Activated CD8-positive, alpha-beta T cell treated with anti-CD3 and anti-CD28 coated beads for 36 hours (primary cell): ENCODE results near the gene SNX15. TPM values are rescaled to one million over a fixed set of nuclear protein-coding genes. Genes with fewer than 3 reads are reported as not detected.

Experiments
- ATAC-seq: fragments of 200-7000 bp; cut with Tn5 transposase; one replicate; pipeline ENCODE4 v1.10.0; 2021; ENCODE audit warnings: mild to moderate bottlenecking, moderate library complexity
- CTCF ChIA-PET: fragments of 350-600 bp; sonication (Branson Sonifier 250); formaldehyde crosslinking; loops from one replicate; lab custom pipeline; 2021; ENCODE audit warnings: antibody characterized with exemption; lab: Charles Lee
- POLR2A ChIA-PET: fragments of 350-600 bp; sonication (Branson Sonifier 250); formaldehyde crosslinking; loops from one replicate; lab custom pipeline; 2021; ENCODE audit warnings: antibody characterized with exemption; lab: Charles Lee
- DNase-seq: peaks from one replicate; pipeline ENCODE4 v3.0.0-alpha.2; 2020
- H3K27ac Mint-ChIP-seq: one replicate; pipeline ENCODE4 v1.8.0; 2021; ENCODE audit warnings: mild to moderate bottlenecking, mixed read lengths
- H3K27me3 Mint-ChIP-seq: one replicate; pipeline ENCODE4 v1.8.0; 2021; ENCODE audit warnings: mixed read lengths
- H3K36me3 Mint-ChIP-seq: one replicate; pipeline ENCODE4 v1.8.0; 2021; ENCODE audit warnings: low read depth, mixed read lengths
- H3K4me1 Mint-ChIP-seq: one replicate; pipeline ENCODE4 v1.8.0; 2021; ENCODE audit warnings: low read depth, mixed read lengths
- H3K4me3 Mint-ChIP-seq: one replicate; pipeline ENCODE4 v1.8.0; 2021; ENCODE audit warnings: mild to moderate bottlenecking, moderate library complexity, mixed read lengths
- H3K9me3 Mint-ChIP-seq: one replicate; pipeline ENCODE4 v1.8.0; 2021; ENCODE audit warnings: mixed read lengths
- intact Hi-C: fragments of 100-400 bp; cut with micrococcal nuclease; formaldehyde crosslinking; loops from one replicate; pipeline ENCODE4 v1.10.0; 2022
- total RNA-seq, 2 experiments: library from RNA; stranded (reverse); gene quantifications; one replicate each; pipeline ENCODE4 v1.2.3, GENCODE V29; 2021
- TF ChIP-seq, protein P1 (sequence below): fragments of 200-600 bp; IDR thresholded peaks from one replicate; pipeline ENCODE4 v1.8.0; 2022; ENCODE audit warnings: antibody characterized with exemption, mild to moderate bottlenecking

Gene SNX15
- total RNA-seq, 2 experiments from 2014 or later = 4.7 to 5.7 TPM

DNA sequence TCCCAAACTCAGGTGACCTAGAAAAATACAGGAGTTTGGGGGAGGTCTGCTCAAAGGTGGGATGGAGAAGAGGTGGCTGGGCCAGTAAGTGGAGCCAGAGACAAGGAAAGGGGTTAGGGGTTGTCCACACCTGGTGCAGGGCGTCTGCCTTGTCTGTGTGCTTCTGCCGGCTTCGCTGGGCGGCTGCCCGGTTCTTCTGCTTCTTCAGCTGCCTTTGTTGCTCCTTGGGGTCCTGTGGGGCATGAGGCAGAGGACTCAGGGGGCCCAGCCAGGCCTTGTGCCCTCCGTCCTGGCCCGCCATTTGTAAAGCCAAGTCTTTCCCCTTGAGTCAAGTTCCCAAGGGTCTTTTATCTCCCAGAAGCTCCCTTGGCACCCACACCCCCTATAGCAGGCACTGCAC lies 32.9 kb upstream of the SNX15 start:
- no peak overlapping the region for H3K4me3 Mint-ChIP-seq
- ATAC-seq (no peak), DNase-seq (no peak)
- H3K4me1 Mint-ChIP-seq = peaks cover 20% of the 10 kb centered on the region
- H3K27me3 Mint-ChIP-seq = peaks cover 7% of the 10 kb centered on the region
- intact Hi-C loops = no loop called here
- TF ChIP-seq, protein P1, sequence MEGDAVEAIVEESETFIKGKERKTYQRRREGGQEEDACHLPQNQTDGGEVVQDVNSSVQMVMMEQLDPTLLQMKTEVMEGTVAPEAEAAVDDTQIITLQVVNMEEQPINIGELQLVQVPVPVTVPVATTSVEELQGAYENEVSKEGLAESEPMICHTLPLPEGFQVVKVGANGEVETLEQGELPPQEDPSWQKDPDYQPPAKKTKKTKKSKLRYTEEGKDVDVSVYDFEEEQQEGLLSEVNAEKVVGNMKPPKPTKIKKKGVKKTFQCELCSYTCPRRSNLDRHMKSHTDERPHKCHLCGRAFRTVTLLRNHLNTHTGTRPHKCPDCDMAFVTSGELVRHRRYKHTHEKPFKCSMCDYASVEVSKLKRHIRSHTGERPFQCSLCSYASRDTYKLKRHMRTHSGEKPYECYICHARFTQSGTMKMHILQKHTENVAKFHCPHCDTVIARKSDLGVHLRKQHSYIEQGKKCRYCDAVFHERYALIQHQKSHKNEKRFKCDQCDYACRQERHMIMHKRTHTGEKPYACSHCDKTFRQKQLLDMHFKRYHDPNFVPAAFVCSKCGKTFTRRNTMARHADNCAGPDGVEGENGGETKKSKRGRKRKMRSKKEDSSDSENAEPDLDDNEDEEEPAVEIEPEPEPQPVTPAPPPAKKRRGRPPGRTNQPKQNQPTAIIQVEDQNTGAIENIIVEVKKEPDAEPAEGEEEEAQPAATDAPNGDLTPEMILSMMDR = no peak
- ChIA-PET POLR2A (no interaction called here), CTCF (interaction anchor here (2.1 kb wide), 1 partner anchor 20 kb away, joined by 6 read pairs; the partner anchor contains the start of gene ARL2)
- H3K36me3 Mint-ChIP-seq = no peaks in the 10 kb centered on the region
- H3K27ac Mint-ChIP-seq = no peak overlapping the region
- no peaks in the 10 kb centered on the region for H3K9me3 Mint-ChIP-seq

DNA sequence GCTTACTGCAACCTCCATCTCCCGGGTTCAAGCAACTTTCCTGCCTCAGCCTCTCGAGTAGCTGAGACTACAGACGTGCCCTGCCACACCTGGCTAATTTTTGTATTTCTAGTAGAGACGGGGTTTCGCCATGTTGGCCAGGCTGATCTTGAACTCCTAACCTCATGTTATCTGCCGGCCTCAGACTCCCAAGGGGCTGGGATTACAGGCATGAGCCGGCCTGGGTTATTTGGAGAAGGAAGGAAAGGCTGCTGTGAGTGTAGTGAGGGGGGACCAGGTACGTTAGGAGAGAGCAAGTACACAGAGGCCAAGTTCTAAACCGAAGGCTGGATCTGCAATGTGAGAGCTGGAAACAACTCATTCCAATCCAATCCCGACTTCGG lies 30.9 kb upstream of the SNX15 start:
- CTCF ChIA-PET = interaction anchor here (0.8 to 1.5 kb wide), 3 partner anchors 18 to 149 kb away, joined by 3 to 4 read pairs (median 3); partner anchors contain the start of gene ARL2

DNA sequence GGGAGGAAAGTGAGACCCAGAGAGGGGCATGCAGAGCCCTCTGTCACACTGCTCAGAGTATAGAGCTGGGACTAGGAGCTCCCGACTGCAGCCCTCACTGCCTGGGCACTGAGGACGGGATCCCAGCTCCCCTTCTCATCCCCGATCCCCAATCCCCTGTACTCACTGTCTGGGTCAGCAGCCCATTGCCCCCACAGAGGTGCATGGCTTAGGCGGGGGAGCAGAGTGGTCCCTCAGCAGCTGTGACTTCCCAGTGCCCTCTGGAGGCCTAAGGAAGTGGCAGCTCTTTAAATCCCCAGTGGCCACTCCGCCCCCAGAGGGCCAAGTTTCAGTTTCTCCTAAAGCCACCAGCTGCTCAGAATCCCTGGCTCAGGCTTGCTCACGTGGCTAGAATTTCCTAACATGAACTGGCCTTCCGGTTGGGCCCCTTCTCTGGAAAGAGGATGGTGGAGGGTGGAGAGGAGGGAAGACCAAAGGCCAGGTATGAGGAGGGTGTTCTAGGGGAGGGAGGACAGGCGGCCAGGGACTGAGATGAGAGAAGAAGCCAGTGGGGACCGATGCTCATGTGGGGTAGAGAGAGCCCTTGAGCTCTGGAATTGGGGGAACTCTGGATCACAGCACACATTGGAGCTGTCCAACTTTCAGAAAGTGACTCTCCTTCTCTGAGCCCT lies 30.4 kb upstream of the SNX15 start, which contains the start of gene BATF2:
Gene BATF2 (minus strand): TSS at position 262 of the 671 bp plus-strand sequence. CDS start 57 bp downstream, at position 205.
- Mint-ChIP-seq H3K27ac (no peak within 1 kb of the TSS), H3K27me3 (peaks cover 6% of the 10 kb centered on the region), H3K36me3 (no peaks in the 10 kb centered on the region), H3K9me3 (no peaks in the 10 kb centered on the region), H3K4me3 (no peak within 1 kb of the TSS), H3K4me1 (peaks cover 15% of the 10 kb centered on the region)
- peak; percentile 51 for ATAC-seq
- ChIA-PET POLR2A (interaction anchor here (1.2 to 1.3 kb wide), 2 partner anchors 121 to 181 kb away, joined by 3 read pairs; partner anchors contain the start of gene ZNHIT2), CTCF (interaction anchor here (0.8 to 1.6 kb wide), 5 partner anchors 11 to 149 kb away, joined by 3 read pairs; partner anchors contain the start of gene ARL2)
- intact Hi-C loops = no loop called here
- peak; percentile 25 for DNase-seq
- TF ChIP-seq, protein P1 = no peak

More for the DNA sequence above, 30.9 kb upstream of the SNX15 start:
- intact Hi-C loops = no loop called here
- peaks cover 6% of the 10 kb centered on the region for H3K27me3 Mint-ChIP-seq
- H3K4me1 Mint-ChIP-seq = peaks cover 15% of the 10 kb centered on the region
- ATAC-seq = no peak
- no peak overlapping the region for H3K4me3 Mint-ChIP-seq
- no peak for DNase-seq
- H3K9me3 Mint-ChIP-seq = no peaks in the 10 kb centered on the region
- TF ChIP-seq, protein P1 = no peak
- POLR2A ChIA-PET = no interaction called here
- no peaks in the 10 kb centered on the region for H3K36me3 Mint-ChIP-seq
- H3K27ac Mint-ChIP-seq = no peak overlapping the region

DNA sequence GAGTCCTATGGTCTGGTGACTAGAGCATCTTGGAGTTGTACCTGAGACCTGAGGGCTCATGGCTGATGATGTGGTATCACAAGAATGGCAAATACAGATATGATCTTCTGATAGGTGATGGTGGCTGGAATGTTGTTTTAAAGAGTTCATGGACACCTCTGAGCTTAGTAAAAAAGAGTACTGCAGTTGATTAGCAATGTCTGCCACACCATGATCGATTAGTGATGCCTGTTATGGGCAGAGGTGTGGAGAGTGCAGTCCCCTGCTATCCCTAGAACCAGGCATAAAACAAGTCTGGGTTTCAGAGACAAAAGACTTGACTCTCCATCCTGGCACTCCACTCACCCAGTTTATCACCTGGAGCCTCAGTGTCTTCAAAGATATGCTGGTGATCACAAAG lies 29.1 kb upstream of the SNX15 start:
- POLR2A ChIA-PET = interaction anchor here (1.2 to 1.4 kb wide), 2 partner anchors 14 to 180 kb away, joined by 3 read pairs; no protein-coding TSS in a partner anchor
- intact Hi-C loops = no loop called here
- Mint-ChIP-seq H3K4me1 (peaks cover 15% of the 10 kb centered on the region), H3K4me3 (peak overlapping the region; percentile 33), H3K36me3 (no peaks in the 10 kb centered on the region), H3K27ac (peak overlapping the region; percentile 81), H3K27me3 (peaks cover 6% of the 10 kb centered on the region), H3K9me3 (no peaks in the 10 kb centered on the region)
- TF ChIP-seq, protein P1 = no peak
- peak; percentile 60 for ATAC-seq
- DNase-seq = peak; percentile 31
- CTCF ChIA-PET = interaction anchor here (0.9 to 1.6 kb wide), 3 partner anchors 16 to 332 kb away, joined by 3 to 5 read pairs (median 4); partner anchors contain the start of gene ARL2
